GM21786 (cell line): Measurements from ENCODE around the gene CALCOCO1.
A peak's percentile ranks its signal among the peaks of the same experiment; 100 is the strongest.
"Not testable (repeated sequence)": the region's sequence is repeated elsewhere in the genome, so short reads cannot be mapped to it uniquely, and the experiment has no call there.

Experiments used
- ATAC-seq: cut with Tn5 transposase; IDR thresholded peaks from one replicate; pipeline ENCODE4 v1.9.1; 2021; ENCODE audit not compliant: unreplicated experiment

CALCOCO1 gene

GRCh38 chr12:53700567-53700966, 26.7 kb downstream of the CALCOCO1 start:
- ATAC-seq = no peak

GRCh38 chr12:53699678-53700025, 27.6 kb downstream of the CALCOCO1 start:
- ATAC-seq = no peak

- ATAC-seq = no peak
Measured at GRCh38 chr12:53698948-53699677, 28.1 kb downstream of the CALCOCO1 start.

- no peak for ATAC-seq
Measured at GRCh38 chr12:53696655-53697331, 30.5 kb downstream of the CALCOCO1 start.

- no peak for ATAC-seq
Measured at GRCh38 chr12:53696285-53696654, 31.0 kb downstream of the CALCOCO1 start.

- ATAC-seq = no peak
Measured at GRCh38 chr12:53695152-53696145, 31.8 kb downstream of the CALCOCO1 start.

- ATAC-seq = no peak
Measured at GRCh38 chr12:53694756-53695151, 32.5 kb downstream of the CALCOCO1 start.

- ATAC-seq = no peak
Measured at GRCh38 chr12:53688134-53688533, 39.1 kb downstream of the CALCOCO1 start.

GRCh38 chr12:53686436-53686835, 40.8 kb downstream of the CALCOCO1 start:
- no peak for ATAC-seq

- no peak for ATAC-seq
Measured at GRCh38 chr12:53684654-53685220, 42.5 kb downstream of the CALCOCO1 start.

- no peak for ATAC-seq
Measured at GRCh38 chr12:53683983-53684382, 43.3 kb downstream of the CALCOCO1 start.

- ATAC-seq = no peak
Measured at GRCh38 chr12:53683494-53683893, 43.8 kb downstream of the CALCOCO1 start.

GRCh38 chr12:53680061-53680460, 47.2 kb downstream of the CALCOCO1 start:
- ATAC-seq = not testable (repeated sequence)

GRCh38 chr12:53677800-53678148, 49.5 kb downstream of the CALCOCO1 start:
- no peak for ATAC-seq

GRCh38 chr12:53677016-53677799, 50.0 kb downstream of the CALCOCO1 start:
- ATAC-seq = no peak

- no peak for ATAC-seq
Measured at GRCh38 chr12:53676656-53677015, 50.6 kb downstream of the CALCOCO1 start.

GRCh38 chr12:53675701-53676607, 51.3 kb downstream of the CALCOCO1 start, which contains the start of gene ATP5MC2:
TSS of gene ATP5MC2 (minus strand) at chr12:53676083. CDS start at chr12:53672614, 3,469 bp downstream.
- peak; percentile 95 for ATAC-seq

- ATAC-seq = no peak
Measured at GRCh38 chr12:53674977-53675700, 52.1 kb downstream of the CALCOCO1 start.

GRCh38 chr12:53670971-53671370, 56.3 kb downstream of the CALCOCO1 start:
- no peak for ATAC-seq
